Nephron progenitor cell (in vitro differentiated cells): Measurements from ENCODE around the gene ORAI1.

ENCODE experiments used
- DNase-seq: peaks from one replicate; pipeline ENCODE4 v3.0.0; 2021
- H3K27ac Mint-ChIP-seq: 2 replicates; pipeline ENCODE4 v1.8.0; 2021; ENCODE audit warnings: mild to moderate bottlenecking, moderate library complexity, mixed read lengths
- H3K27me3 Mint-ChIP-seq: 2 replicates; pipeline ENCODE4 v1.8.0; 2021; ENCODE audit warnings: mild to moderate bottlenecking, low read depth, mixed read lengths; ENCODE audit not compliant: poor library complexity
- H3K36me3 Mint-ChIP-seq: 2 replicates; pipeline ENCODE4 v1.8.0; 2021; ENCODE audit warnings: low read depth, mixed read lengths
- H3K4me1 Mint-ChIP-seq: 2 replicates; pipeline ENCODE4 v1.8.0; 2021; ENCODE audit warnings: mixed read lengths
- H3K4me3 Mint-ChIP-seq: 2 replicates; pipeline ENCODE4 v1.8.0; 2021; ENCODE audit warnings: mild to moderate bottlenecking, moderate library complexity, mixed read lengths
- H3K9me3 Mint-ChIP-seq: 2 replicates; pipeline ENCODE4 v1.8.0; 2021; ENCODE audit warnings: mild to moderate bottlenecking, moderate library complexity, mixed read lengths
- TF ChIP-seq, protein P1 (sequence below): fragments of 200-600 bp; sonication (generic); IDR thresholded peaks from 2 replicates; pipeline ENCODE4 v1.5.0; 2021; ENCODE audit warnings: antibody characterized with exemption

ORAI1 gene

GRCh38 chr12:121590476-121591143 is 35.7 kb upstream of the ORAI1 start:
- TF ChIP-seq, protein P1, sequence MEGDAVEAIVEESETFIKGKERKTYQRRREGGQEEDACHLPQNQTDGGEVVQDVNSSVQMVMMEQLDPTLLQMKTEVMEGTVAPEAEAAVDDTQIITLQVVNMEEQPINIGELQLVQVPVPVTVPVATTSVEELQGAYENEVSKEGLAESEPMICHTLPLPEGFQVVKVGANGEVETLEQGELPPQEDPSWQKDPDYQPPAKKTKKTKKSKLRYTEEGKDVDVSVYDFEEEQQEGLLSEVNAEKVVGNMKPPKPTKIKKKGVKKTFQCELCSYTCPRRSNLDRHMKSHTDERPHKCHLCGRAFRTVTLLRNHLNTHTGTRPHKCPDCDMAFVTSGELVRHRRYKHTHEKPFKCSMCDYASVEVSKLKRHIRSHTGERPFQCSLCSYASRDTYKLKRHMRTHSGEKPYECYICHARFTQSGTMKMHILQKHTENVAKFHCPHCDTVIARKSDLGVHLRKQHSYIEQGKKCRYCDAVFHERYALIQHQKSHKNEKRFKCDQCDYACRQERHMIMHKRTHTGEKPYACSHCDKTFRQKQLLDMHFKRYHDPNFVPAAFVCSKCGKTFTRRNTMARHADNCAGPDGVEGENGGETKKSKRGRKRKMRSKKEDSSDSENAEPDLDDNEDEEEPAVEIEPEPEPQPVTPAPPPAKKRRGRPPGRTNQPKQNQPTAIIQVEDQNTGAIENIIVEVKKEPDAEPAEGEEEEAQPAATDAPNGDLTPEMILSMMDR: no peak
- Mint-ChIP-seq H3K9me3 (no peaks in the 10 kb centered on the region), H3K27ac (peak overlapping the region; percentile 99), H3K36me3 (peaks cover 20% of the 10 kb centered on the region), H3K4me1 (peaks cover 50% of the 10 kb centered on the region), H3K4me3 (peak overlapping the region; percentile 71), H3K27me3 (no peaks in the 10 kb centered on the region)
- peak; percentile 20 for DNase-seq

- DNase-seq: no peak
- Mint-ChIP-seq H3K4me3 (peak overlapping the region; percentile 13), H3K36me3 (peaks cover 33% of the 10 kb centered on the region), H3K4me1 (peaks cover 42% of the 10 kb centered on the region), H3K27ac (peak overlapping the region; percentile 93), H3K27me3 (no peaks in the 10 kb centered on the region), H3K9me3 (no peaks in the 10 kb centered on the region)
- TF ChIP-seq, protein P1: no peak
Observed at GRCh38 chr12:121592320-121592719, 34.0 kb upstream of the ORAI1 start.

GRCh38 chr12:121595520-121595919 is 30.8 kb upstream of the ORAI1 start:
- Mint-ChIP-seq H3K9me3 (no peaks in the 10 kb centered on the region), H3K4me3 (no peak overlapping the region), H3K4me1 (peaks cover 44% of the 10 kb centered on the region), H3K27me3 (no peaks in the 10 kb centered on the region), H3K27ac (no peak overlapping the region), H3K36me3 (peaks cover 40% of the 10 kb centered on the region)
- TF ChIP-seq, protein P1: no peak
- no peak for DNase-seq

- no peaks in the 10 kb centered on the region for H3K9me3 Mint-ChIP-seq
- H3K27me3 Mint-ChIP-seq: no peaks in the 10 kb centered on the region
- H3K4me3 Mint-ChIP-seq: no peak overlapping the region
Observed at GRCh38 chr12:121596526-121596925, 29.8 kb upstream of the ORAI1 start.

DNA sequence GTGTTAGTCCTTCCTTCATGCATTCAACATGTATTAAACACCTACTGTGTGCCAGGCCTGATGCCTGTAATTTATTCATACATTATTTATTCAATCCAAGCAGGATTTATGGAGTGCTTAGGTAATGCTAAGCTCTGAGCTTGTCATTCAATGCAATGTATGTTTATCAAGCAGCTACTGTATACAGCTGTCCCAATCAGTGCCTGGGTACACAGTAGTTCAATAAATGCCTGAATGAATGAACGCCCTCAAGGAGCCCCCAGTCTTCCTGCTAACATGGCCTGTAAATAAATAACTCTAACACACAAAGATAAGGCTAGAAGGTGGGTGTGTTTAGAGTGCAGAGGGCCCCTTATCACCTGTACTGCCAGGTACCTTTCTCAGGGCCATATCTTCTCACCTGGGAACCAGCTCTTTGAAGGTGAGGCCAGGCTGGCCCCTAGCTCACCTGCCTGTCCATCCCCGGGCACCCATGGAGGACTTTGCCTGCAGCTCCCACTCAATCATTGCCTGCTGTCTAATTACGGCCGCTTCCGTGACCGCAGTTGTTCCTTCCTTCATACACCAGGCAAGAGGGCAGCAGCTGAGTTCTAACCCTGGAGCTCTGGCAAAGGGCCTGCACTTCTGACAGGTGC is 25.5 kb upstream of the ORAI1 start:
- Mint-ChIP-seq H3K36me3 (peaks cover 29% of the 10 kb centered on the region), H3K4me1 (peaks cover 17% of the 10 kb centered on the region), H3K27ac (no peak overlapping the region), H3K27me3 (peaks cover 5% of the 10 kb centered on the region), H3K9me3 (peaks cover 10% of the 10 kb centered on the region), H3K4me3 (no peak overlapping the region)
- TF ChIP-seq, protein P1: no peak
- no peak for DNase-seq

More at GRCh38 chr12:121596526-121596925, 29.8 kb upstream of the ORAI1 start:
- Mint-ChIP-seq H3K36me3 (peaks cover 40% of the 10 kb centered on the region), H3K4me1 (peaks cover 40% of the 10 kb centered on the region), H3K27ac (no peak overlapping the region)
- TF ChIP-seq, protein P1: no peak
- DNase-seq: no peak
